ENCODE measurements around the gene VMAC. TPM values are rescaled to one million over a fixed set of nuclear protein-coding genes. Genes with fewer than 3 reads are reported as not detected.

The VMAC gene
- total RNA-seq, 1 donor from 2014 or later, result 3.9 TPM

- Histone ChIP-seq H3K4me3 (ENCODE audit: insufficient read depth, low read depth, low read length) (no peak overlapping the region), H3K4me1 (ENCODE audit: insufficient read depth, low read length) (peaks cover 23% of the 10 kb centered on the region), H4K20me1 (ENCODE audit: insufficient read depth, low read length) (peaks cover 98% of the 10 kb centered on the region), H3K27me3 (ENCODE audit: insufficient read depth, low read length) (no peaks in the 10 kb centered on the region), H3K79me2 (ENCODE audit: insufficient read depth, low read length) (peaks cover 98% of the 10 kb centered on the region), H3K9me3 (ENCODE audit: insufficient read depth, low read depth, low read length) (no peaks in the 10 kb centered on the region), H3K4me2 (ENCODE audit: low read length) (peak overlapping the region; percentile 70), H3K9ac (ENCODE audit: low read length) (peak overlapping the region; percentile 37), H3K36me3 (ENCODE audit: insufficient read depth, low read length) (peaks cover 6% of the 10 kb centered on the region), H3K27ac (ENCODE audit: low read depth, low read length) (peak overlapping the region; percentile 58), H2AFZ (ENCODE audit: low read depth, low read length) (no peak overlapping the region)
- DNase-seq (ENCODE audit: low read depth), result peak; percentile 38
- Mint-ChIP-seq H3K4me3 (ENCODE audit: unreplicated experiment) (peak overlapping the region; percentile 34), H3K36me3 (ENCODE audit: low read depth, unreplicated experiment) (peaks cover 15% of the 10 kb centered on the region), H3K4me1 (ENCODE audit: low read depth, unreplicated experiment) (peaks cover 47% of the 10 kb centered on the region), H3K27me3 (ENCODE audit: low read depth, unreplicated experiment) (no peaks in the 10 kb centered on the region), H3K27ac (ENCODE audit: unreplicated experiment) (peak overlapping the region; percentile 79), H3K9me3 (ENCODE audit: unreplicated experiment) (no peaks in the 10 kb centered on the region)
- no peak for TF ChIP-seq EZH2 (IDR thresholded peaks at IDR 0.05; ENCODE audit: insufficient read depth, low read length)
- no peak for FAIRE-seq
Observed at GRCh38 chr19:5953680-5954213, 49.1 kb downstream of the VMAC start.

DNA sequence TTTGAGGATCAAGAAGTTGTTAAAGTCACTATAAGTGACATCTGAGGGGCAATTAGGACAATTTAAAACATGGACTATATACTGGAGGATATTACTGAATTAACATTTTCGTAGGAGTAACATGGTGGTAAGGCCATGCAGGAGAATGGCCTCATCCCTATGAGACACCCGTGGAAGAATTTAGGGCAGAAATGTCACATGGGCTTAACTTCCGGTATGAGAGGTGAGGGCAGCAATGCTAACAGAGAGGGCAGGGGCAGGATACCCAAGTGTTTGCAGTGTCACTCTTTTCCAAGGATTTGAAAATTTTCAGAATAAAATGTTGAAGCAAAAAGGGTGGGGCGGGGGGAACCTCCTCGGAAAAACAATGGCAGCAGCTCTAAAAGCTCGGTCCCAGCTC lies 49.6 kb downstream of the VMAC start:
- Histone ChIP-seq H3K4me1 (ENCODE audit: insufficient read depth, low read length) (peaks cover 23% of the 10 kb centered on the region), H2AFZ (ENCODE audit: low read depth, low read length) (no peak overlapping the region), H3K4me3 (ENCODE audit: insufficient read depth, low read depth, low read length) (no peak overlapping the region), H3K36me3 (ENCODE audit: insufficient read depth, low read length) (peaks cover 6% of the 10 kb centered on the region), H3K4me2 (ENCODE audit: low read length) (peak overlapping the region; percentile 70), H3K9ac (ENCODE audit: low read length) (peak overlapping the region; percentile 37), H3K79me2 (ENCODE audit: insufficient read depth, low read length) (peaks cover 98% of the 10 kb centered on the region), H4K20me1 (ENCODE audit: insufficient read depth, low read length) (peaks cover 98% of the 10 kb centered on the region), H3K27ac (ENCODE audit: low read depth, low read length) (peak overlapping the region; percentile 58), H3K27me3 (ENCODE audit: insufficient read depth, low read length) (no peaks in the 10 kb centered on the region), H3K9me3 (ENCODE audit: insufficient read depth, low read depth, low read length) (no peaks in the 10 kb centered on the region)
- Mint-ChIP-seq H3K9me3 (ENCODE audit: unreplicated experiment) (no peaks in the 10 kb centered on the region), H3K27ac (ENCODE audit: unreplicated experiment) (peak overlapping the region; percentile 79), H3K27me3 (ENCODE audit: low read depth, unreplicated experiment) (no peaks in the 10 kb centered on the region), H3K4me1 (ENCODE audit: low read depth, unreplicated experiment) (peaks cover 47% of the 10 kb centered on the region), H3K4me3 (ENCODE audit: unreplicated experiment) (no peak overlapping the region), H3K36me3 (ENCODE audit: low read depth, unreplicated experiment) (peaks cover 13% of the 10 kb centered on the region)
- FAIRE-seq, result peak; percentile 50
- DNase-seq (ENCODE audit: low read depth), result no peak
- no peak for TF ChIP-seq EZH2 (IDR thresholded peaks at IDR 0.05; ENCODE audit: insufficient read depth, low read length)
- no peak for TF ChIP-seq CTCF (IDR thresholded peaks at IDR 0.05; ENCODE audit: insufficient read depth, low read depth, low read length)

DNA sequence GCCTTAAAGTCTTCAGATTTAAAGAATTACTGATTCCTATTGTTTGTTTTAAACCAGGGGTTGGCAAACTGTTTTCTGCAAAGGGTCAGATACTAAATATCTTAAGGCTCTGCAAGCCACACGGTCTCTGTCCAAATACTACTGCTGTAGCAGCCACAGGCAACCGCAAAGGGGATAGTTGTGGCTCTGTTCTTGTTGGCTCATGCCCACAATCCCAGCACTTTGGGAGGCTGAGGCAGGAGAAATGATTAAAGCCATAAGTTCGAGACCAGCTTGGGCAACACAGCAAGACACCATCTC lies 50.9 kb downstream of the VMAC start:
- H3K36me3 ChIP-seq (ENCODE audit: insufficient read depth, low read length), result peaks cover 2% of the 10 kb centered on the region
- H3K4me2 ChIP-seq (ENCODE audit: low read length), result no peak overlapping the region
- no peaks in the 10 kb centered on the region for H3K27me3 ChIP-seq (ENCODE audit: insufficient read depth, low read length)
- H3K9ac ChIP-seq (ENCODE audit: low read length), result no peak overlapping the region
- Mint-ChIP-seq H3K9me3 (ENCODE audit: unreplicated experiment) (no peaks in the 10 kb centered on the region), H3K4me3 (ENCODE audit: unreplicated experiment) (no peak overlapping the region), H3K36me3 (ENCODE audit: low read depth, unreplicated experiment) (peaks cover 10% of the 10 kb centered on the region), H3K27me3 (ENCODE audit: low read depth, unreplicated experiment) (no peaks in the 10 kb centered on the region), H3K27ac (ENCODE audit: unreplicated experiment) (no peak overlapping the region), H3K4me1 (ENCODE audit: low read depth, unreplicated experiment) (peaks cover 48% of the 10 kb centered on the region)
- H2AFZ ChIP-seq (ENCODE audit: low read depth, low read length), result no peak overlapping the region
- no peaks in the 10 kb centered on the region for H3K9me3 ChIP-seq (ENCODE audit: insufficient read depth, low read depth, low read length)
- H3K4me1 ChIP-seq (ENCODE audit: insufficient read depth, low read length), result peaks cover 26% of the 10 kb centered on the region
- DNase-seq (ENCODE audit: low read depth), result peak; percentile 51
- TF ChIP-seq CTCF (IDR thresholded peaks at IDR 0.05; ENCODE audit: insufficient read depth, low read depth, low read length), result no peak
- TF ChIP-seq EZH2 (IDR thresholded peaks at IDR 0.05; ENCODE audit: insufficient read depth, low read length), result no peak
- peaks cover 98% of the 10 kb centered on the region for H3K79me2 ChIP-seq (ENCODE audit: insufficient read depth, low read length)
- no peak for FAIRE-seq
- no peak overlapping the region for H3K27ac ChIP-seq (ENCODE audit: low read depth, low read length)
- H4K20me1 ChIP-seq (ENCODE audit: insufficient read depth, low read length), result peaks cover 98% of the 10 kb centered on the region
- no peak overlapping the region for H3K4me3 ChIP-seq (ENCODE audit: insufficient read depth, low read depth, low read length)
